Stimulated activated naive CD8-positive, alpha-beta T cell treated with anti-CD3 and anti-CD28 coated beads, Interleukin-15, amount 100 ng/mL, for 72 hours (primary cell): ENCODE results near the gene CLK3.
A peak's percentile ranks its signal among the peaks of the same experiment; 100 is the strongest.
"Not testable (repeated sequence)": the region's sequence is repeated elsewhere in the genome, so short reads cannot be mapped to it uniquely, and the experiment has no call there.

ENCODE experiments used
- ATAC-seq: fragments of 150-1000 bp; cut with Tn5 transposase; 2 replicates; pipeline ENCODE4 v1.10.0; 2021; ENCODE audit warnings: mild to moderate bottlenecking, moderate library complexity
- DNase-seq, 2 donors: peaks; one replicate each; pipeline ENCODE4 v3.0.0; 2021 to 2022
- H3K27ac Mint-ChIP-seq, 2 donors: one replicate each; pipeline ENCODE4 v1.8.0; 2022; ENCODE audit warnings: mild to moderate bottlenecking in 2 of 2, mixed read lengths in 2 of 2, moderate library complexity in 2 of 2
- H3K27me3 Mint-ChIP-seq: one replicate; pipeline ENCODE4 v1.8.0; 2022; ENCODE audit warnings: mixed read lengths
- H3K4me1 Mint-ChIP-seq: one replicate; pipeline ENCODE4 v1.8.0; 2022; ENCODE audit warnings: mild to moderate bottlenecking, mixed read lengths
- H3K4me3 Mint-ChIP-seq, 2 donors: one replicate each; pipeline ENCODE4 v1.8.0; 2022; ENCODE audit warnings: mild to moderate bottlenecking in 2 of 2, mixed read lengths in 2 of 2, moderate library complexity in 1 of 2
- H3K9me3 Mint-ChIP-seq, 2 donors: one replicate each; pipeline ENCODE4 v1.8.0; 2022; ENCODE audit warnings: mixed read lengths in 2 of 2

CLK3 gene

DNA sequence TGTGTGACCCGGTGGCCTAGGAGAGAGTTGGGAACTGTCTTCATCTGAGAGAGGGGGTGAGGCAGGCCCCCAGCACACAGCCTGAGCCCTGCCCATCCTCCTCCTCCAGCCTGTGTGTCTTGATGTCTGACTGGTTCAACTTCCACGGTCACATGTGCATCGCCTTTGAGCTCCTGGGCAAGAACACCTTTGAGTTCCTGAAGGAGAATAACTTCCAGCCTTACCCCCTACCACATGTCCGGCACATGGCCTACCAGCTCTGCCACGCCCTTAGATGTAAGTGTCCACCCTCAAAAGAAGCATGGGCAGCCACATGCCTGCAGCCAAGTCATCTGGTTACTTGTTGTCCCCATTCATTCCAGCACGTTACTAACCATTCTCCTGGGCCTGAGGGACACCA lies 10.1 kb downstream of the CLK3 start:
- Mint-ChIP-seq H3K4me1 (peaks cover 76% of the 10 kb centered on the region), H3K27me3 (no peaks in the 10 kb centered on the region), H3K27ac (peak overlapping the region in 1 of 2 donors; percentile 80), H3K9me3 (no peaks in the 10 kb centered on the region), H3K4me3 (no peak overlapping the region)
- DNase-seq: no peak
- ATAC-seq: no peak

DNA sequence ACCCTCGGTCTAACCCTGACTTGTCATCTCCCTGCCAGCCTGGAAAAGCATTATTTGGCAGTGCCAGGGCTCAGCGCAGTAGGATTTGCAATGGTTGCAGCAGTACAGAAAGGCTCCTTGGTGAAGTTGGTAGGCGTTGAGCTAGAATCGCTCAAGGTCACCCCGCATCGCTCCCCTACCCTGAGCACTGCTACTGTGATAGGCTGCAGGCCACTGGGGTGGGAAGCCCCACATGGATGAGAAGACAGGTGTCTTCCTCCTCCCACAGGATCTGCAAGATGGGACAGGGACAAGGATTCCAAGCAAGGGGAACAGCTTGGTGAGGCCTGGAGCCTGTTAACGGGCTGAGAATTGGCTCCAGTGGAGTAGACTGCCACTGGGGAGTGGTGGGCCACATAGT lies 10.7 kb downstream of the CLK3 start:
- no peaks in the 10 kb centered on the region for H3K9me3 Mint-ChIP-seq
- DNase-seq (no peak), ATAC-seq (no peak)
- peaks cover 70% of the 10 kb centered on the region for H3K4me1 Mint-ChIP-seq
- no peaks in the 10 kb centered on the region for H3K27me3 Mint-ChIP-seq
- peak overlapping the region in 1 of 2 donors; percentile 80 for H3K27ac Mint-ChIP-seq
- no peak overlapping the region for H3K4me3 Mint-ChIP-seq

DNA sequence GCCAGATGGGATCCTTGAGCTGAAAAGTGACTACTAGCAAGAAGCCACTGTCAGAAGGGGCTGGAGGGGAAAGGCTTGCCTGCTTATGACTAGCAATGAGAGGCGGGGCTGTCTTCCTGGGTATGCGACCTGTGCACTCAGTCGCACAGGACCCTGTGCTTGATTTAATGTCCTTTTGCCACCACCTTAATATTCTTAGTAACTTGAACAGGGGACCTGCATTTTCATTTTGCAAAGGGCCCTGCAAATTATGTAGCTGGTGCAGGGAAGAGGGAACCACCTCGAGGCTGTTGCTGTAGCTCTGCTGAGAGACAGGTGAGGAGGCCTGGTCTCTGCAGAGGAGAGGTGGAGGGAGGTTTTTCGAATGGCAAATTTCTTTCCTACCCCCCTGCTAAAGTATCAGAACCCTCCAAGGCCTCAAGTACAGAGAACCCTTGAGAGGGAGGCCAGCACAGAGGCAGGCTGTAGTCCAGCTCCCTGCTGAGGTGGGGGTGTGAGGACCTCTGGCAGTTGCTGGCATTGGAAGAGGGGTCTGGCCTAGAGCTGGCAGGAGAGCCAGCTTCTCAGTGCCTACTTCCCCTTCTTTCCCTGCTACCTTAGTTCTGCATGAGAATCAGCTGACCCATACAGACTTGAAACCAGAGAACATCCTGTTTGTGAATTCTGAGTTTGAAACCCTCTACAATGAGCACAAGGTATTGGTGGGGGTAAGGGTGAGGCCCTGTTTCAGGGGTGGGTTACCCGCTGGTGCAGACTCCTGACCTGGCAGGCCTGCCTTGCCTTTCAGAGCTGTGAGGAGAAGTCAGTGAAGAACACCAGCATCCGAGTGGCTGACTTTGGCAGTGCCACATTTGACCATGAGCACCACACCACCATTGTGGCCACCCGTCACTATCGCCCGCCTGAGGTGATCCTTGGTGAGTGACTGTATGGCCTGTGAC lies 11.4 kb downstream of the CLK3 start:
- H3K9me3 Mint-ChIP-seq: no peaks in the 10 kb centered on the region
- peak overlapping the region; percentile 93 to 94 for H3K27ac Mint-ChIP-seq
- H3K4me1 Mint-ChIP-seq: peaks cover 65% of the 10 kb centered on the region
- no peak overlapping the region for H3K4me3 Mint-ChIP-seq
- DNase-seq (no peak), ATAC-seq (peak; percentile 70)
- no peaks in the 10 kb centered on the region for H3K27me3 Mint-ChIP-seq

- Mint-ChIP-seq H3K9me3 (no peaks in the 10 kb centered on the region), H3K4me3 (no peak overlapping the region), H3K27ac (peak overlapping the region; percentile 92 to 94), H3K4me1 (peaks cover 67% of the 10 kb centered on the region), H3K27me3 (no peaks in the 10 kb centered on the region)
- DNase-seq (no peak), ATAC-seq (no peak)
These were observed 12.1 kb downstream of the CLK3 start for GRCh38 chr15:74627766-74628165.

DNA sequence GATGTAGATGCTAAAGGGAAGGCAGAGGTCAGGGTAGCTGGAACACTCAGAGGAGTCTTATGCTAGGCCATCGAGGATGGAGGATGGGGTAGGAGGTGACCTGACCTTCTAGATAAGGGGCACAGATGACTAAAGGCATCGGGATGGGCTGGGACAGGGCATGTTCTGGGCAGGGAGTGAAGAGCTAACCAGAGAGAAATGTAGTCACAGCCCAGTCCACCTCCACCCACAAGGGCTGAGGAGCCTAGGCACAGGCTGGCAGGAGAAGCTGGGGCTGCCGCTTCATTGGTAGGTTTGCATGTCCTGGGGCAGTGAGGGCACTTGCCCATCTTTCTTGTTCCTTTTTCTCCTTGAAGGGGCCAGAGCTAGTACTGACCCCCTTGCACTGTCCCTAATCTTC lies 12.6 kb downstream of the CLK3 start:
- peak overlapping the region; percentile 92 to 94 for H3K27ac Mint-ChIP-seq
- H3K9me3 Mint-ChIP-seq: no peaks in the 10 kb centered on the region

GRCh38 chr15:74628949-74629348 lies 13.3 kb downstream of the CLK3 start:
- Mint-ChIP-seq H3K4me1 (peaks cover 58% of the 10 kb centered on the region), H3K27ac (peak overlapping the region in 1 of 2 donors; percentile 93), H3K27me3 (no peaks in the 10 kb centered on the region), H3K9me3 (no peaks in the 10 kb centered on the region), H3K4me3 (no peak overlapping the region)
- DNase-seq (no peak), ATAC-seq (no peak)

More for the DNA sequence above, 12.6 kb downstream of the CLK3 start:
- DNase-seq (no peak), ATAC-seq (no peak)
- Mint-ChIP-seq H3K4me1 (peaks cover 66% of the 10 kb centered on the region), H3K27me3 (no peaks in the 10 kb centered on the region), H3K4me3 (no peak overlapping the region)

- not testable (repeated sequence) for H3K27ac Mint-ChIP-seq, DNase-seq, H3K9me3 Mint-ChIP-seq, ATAC-seq, H3K4me3 Mint-ChIP-seq, H3K27me3 Mint-ChIP-seq
- peaks cover 51% of the 10 kb centered on the region for H3K4me1 Mint-ChIP-seq
These were observed 14.1 kb downstream of the CLK3 start for GRCh38 chr15:74629696-74630095.

DNA sequence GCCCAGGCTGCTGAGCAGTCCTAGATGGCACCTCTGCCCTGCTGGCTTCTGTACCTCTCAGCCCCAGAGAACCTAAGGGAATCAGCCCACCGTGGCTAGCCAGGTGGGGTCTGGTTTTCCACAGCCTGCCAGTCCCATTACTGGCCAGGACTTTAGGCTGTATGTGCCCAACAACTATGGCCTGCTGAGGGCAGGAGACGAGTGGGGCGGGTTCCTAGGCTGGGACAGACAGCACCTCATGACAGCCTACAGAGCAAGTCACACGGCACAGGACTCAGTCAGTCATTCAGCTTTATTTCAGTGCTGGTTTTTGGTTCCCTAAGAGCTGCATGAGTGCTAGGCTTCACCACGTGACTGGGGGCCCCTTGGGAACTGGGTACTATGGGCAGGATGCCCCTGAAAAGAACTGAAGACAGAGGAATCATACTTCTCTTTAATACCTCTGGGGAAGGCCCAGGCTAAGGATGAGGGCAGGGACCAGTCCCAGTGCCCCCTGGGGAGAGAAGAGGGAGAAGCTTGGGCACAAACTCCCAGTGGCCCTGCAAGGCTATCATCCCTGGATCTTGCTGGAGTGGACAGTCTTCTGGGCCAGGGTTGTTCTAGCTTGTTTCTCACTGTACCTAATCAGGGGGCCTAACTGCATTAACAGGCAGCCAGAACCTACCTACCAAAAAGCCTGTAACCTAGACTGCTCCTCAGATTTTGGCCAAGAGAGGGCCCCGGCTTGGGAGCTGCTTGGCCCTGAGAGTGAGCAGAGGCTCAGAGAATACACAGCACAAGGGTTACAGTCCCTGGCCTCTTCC lies 14.8 kb downstream of the CLK3 start:
- no peak for ATAC-seq
- H3K4me3 Mint-ChIP-seq: no peak overlapping the region
- H3K27me3 Mint-ChIP-seq: no peaks in the 10 kb centered on the region
- peak overlapping the region; percentile 87 for H3K27ac Mint-ChIP-seq
- no peak for DNase-seq
- H3K4me1 Mint-ChIP-seq: peaks cover 43% of the 10 kb centered on the region
- H3K9me3 Mint-ChIP-seq: no peaks in the 10 kb centered on the region

DNA sequence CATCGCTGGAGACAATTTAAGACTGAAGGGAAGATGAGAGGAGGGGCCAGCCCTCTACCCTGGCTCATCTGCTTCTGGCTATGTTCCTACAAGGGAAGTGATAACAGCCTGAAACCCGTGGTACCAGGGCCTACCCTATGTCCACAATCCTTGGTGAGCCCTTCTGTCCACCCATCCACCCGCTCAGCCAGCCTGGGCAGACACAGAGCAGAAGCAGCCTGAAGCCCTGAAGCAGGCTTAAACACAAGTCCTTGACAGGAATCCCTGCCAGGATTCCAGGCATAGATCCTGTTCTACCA lies 15.4 kb downstream of the CLK3 start:
- Mint-ChIP-seq H3K27ac (peak overlapping the region in 1 of 2 donors; percentile 87), H3K4me1 (peaks cover 38% of the 10 kb centered on the region), H3K9me3 (no peaks in the 10 kb centered on the region), H3K27me3 (no peaks in the 10 kb centered on the region), H3K4me3 (no peak overlapping the region)
- DNase-seq (no peak), ATAC-seq (no peak)

DNA sequence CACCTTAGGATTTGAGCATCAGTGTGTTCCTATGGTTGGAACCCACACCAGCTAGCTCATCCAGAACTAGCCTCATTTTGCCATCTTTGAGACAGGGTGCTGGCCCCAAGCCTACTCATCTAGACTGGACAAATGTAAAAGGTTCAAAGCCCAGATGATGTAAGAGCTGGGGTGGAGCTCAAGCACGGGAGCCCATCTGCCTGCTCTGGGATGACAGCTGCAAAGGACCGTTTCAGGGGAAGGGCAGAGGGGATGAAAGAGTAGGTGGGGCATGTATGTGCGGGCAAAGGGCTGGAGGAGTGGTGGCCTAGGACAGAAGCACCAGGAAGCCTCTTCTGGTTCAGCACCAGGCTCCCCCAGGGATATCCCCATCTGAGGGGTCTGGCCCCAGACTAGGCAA lies 15.8 kb downstream of the CLK3 start:
- Mint-ChIP-seq H3K4me1 (peaks cover 34% of the 10 kb centered on the region), H3K4me3 (no peak overlapping the region), H3K27me3 (no peaks in the 10 kb centered on the region), H3K9me3 (no peaks in the 10 kb centered on the region), H3K27ac (peak overlapping the region in 1 of 2 donors; percentile 28)
- ATAC-seq (no peak), DNase-seq (no peak)

- Mint-ChIP-seq H3K4me3 (no peak overlapping the region), H3K27ac (peak overlapping the region in 1 of 2 donors; percentile 51), H3K27me3 (no peaks in the 10 kb centered on the region), H3K4me1 (peaks cover 27% of the 10 kb centered on the region), H3K9me3 (no peaks in the 10 kb centered on the region)
- DNase-seq: peak; percentile 54 to 63
- peak; percentile 65 for ATAC-seq
These were observed 16.4 kb downstream of the CLK3 start for GRCh38 chr15:74631935-74632560.

GRCh38 chr15:74632601-74633000 lies 17.0 kb downstream of the CLK3 start:
- Mint-ChIP-seq H3K9me3 (no peaks in the 10 kb centered on the region), H3K27me3 (no peaks in the 10 kb centered on the region), H3K4me1 (peaks cover 22% of the 10 kb centered on the region), H3K27ac (no peak overlapping the region), H3K4me3 (no peak overlapping the region)
- no peak for ATAC-seq
- no peak for DNase-seq

GRCh38 chr15:74633781-74634180 lies 18.1 kb downstream of the CLK3 start:
- Mint-ChIP-seq H3K27me3 (no peaks in the 10 kb centered on the region), H3K4me3 (no peak overlapping the region), H3K4me1 (peaks cover 10% of the 10 kb centered on the region), H3K9me3 (no peaks in the 10 kb centered on the region), H3K27ac (no peak overlapping the region)
- no peak for DNase-seq
- no peak for ATAC-seq

- Mint-ChIP-seq H3K9me3 (no peaks in the 10 kb centered on the region), H3K27me3 (no peaks in the 10 kb centered on the region), H3K27ac (no peak overlapping the region), H3K4me3 (no peak overlapping the region), H3K4me1 (peaks cover 6% of the 10 kb centered on the region)
- peak; percentile 89 for ATAC-seq
- peak; percentile 75 to 77 for DNase-seq
These were observed 19.6 kb downstream of the CLK3 start for GRCh38 chr15:74635228-74635627.

GRCh38 chr15:74636984-74637383 lies 21.3 kb downstream of the CLK3 start:
- H3K27me3 Mint-ChIP-seq: no peaks in the 10 kb centered on the region
- H3K4me1 Mint-ChIP-seq: peaks cover 19% of the 10 kb centered on the region
- H3K9me3 Mint-ChIP-seq: no peaks in the 10 kb centered on the region
- ATAC-seq: no peak
- DNase-seq: no peak
- H3K27ac Mint-ChIP-seq: peak overlapping the region in 1 of 2 donors; percentile 8
- H3K4me3 Mint-ChIP-seq: no peak overlapping the region

- no peak for ATAC-seq
- Mint-ChIP-seq H3K9me3 (no peaks in the 10 kb centered on the region), H3K27me3 (no peaks in the 10 kb centered on the region), H3K27ac (peak overlapping the region; percentile 37 to 89), H3K4me3 (no peak overlapping the region), H3K4me1 (peaks cover 33% of the 10 kb centered on the region)
- no peak for DNase-seq
These were observed 25.5 kb downstream of the CLK3 start for GRCh38 chr15:74641151-74641550.
